NT2/D1 (cell line): ENCODE measurements around the gene OR10AG1.

Experiments used
- DNase-seq: peaks from one replicate; pipeline ENCODE4 v3.0.0-alpha.2; 2011; ENCODE audit warnings: low read depth, low spot score
- H3K27me3 ChIP-seq: 2 replicates; pipeline ENCODE4 v1.6.0; 2011; ENCODE audit warnings: mild to moderate bottlenecking; ENCODE audit not compliant: insufficient read length, insufficient read depth
- H3K36me3 ChIP-seq: 2 replicates; pipeline ENCODE4 v1.6.1; 2011; ENCODE audit warnings: mild to moderate bottlenecking, low read length, mixed read lengths; ENCODE audit not compliant: insufficient read depth, insufficient read length
- H3K4me1 ChIP-seq: 2 replicates; pipeline ENCODE4 v1.5.1; 2011; ENCODE audit not compliant: insufficient read depth, insufficient read length
- H3K4me3 ChIP-seq: 2 replicates; pipeline ENCODE4 v1.5.1; 2011; ENCODE audit warnings: low read depth; ENCODE audit not compliant: insufficient read length
- H3K9ac ChIP-seq: 2 replicates; pipeline ENCODE4 v1.6.0; 2011; ENCODE audit warnings: low read depth; ENCODE audit not compliant: insufficient read length
- H3K9me3 ChIP-seq: 2 replicates; pipeline ENCODE4 v1.5.1; 2011; ENCODE audit warnings: mild to moderate bottlenecking, low read length; ENCODE audit not compliant: insufficient read depth
- SUZ12 ChIP-seq: IDR thresholded peaks from 2 replicates; pipeline ENCODE4 v1.6.1; 2011; ENCODE audit not compliant: insufficient read length, insufficient read depth; ENCODE audit errors: extremely low read depth
- YY1 ChIP-seq: IDR thresholded peaks from 2 replicates; pipeline ENCODE4 v1.6.1; 2011; ENCODE audit not compliant: insufficient read length, insufficient read depth
- ZNF274 ChIP-seq: IDR thresholded peaks from 2 replicates; pipeline ENCODE4 v1.6.1; 2011; ENCODE audit warnings: mild to moderate bottlenecking, low read depth, low read length

The OR10AG1 gene

GRCh38 chr11:55956521-55956920 lies 13.2 kb downstream of the OR10AG1 start:
- H3K4me1 ChIP-seq: no peaks in the 10 kb centered on the region
- no peak overlapping the region for H3K9ac ChIP-seq
- H3K27me3 ChIP-seq: no peaks in the 10 kb centered on the region
- no peaks in the 10 kb centered on the region for H3K36me3 ChIP-seq
- DNase-seq: no peak
- TF ChIP-seq SUZ12 (no peak), ZNF274 (no peak), YY1 (no peak)
- no peaks in the 10 kb centered on the region for H3K9me3 ChIP-seq
- H3K4me3 ChIP-seq: no peak overlapping the region

GRCh38 chr11:55949330-55949729 lies 20.4 kb downstream of the OR10AG1 start:
- H3K9ac ChIP-seq: no peak overlapping the region

GRCh38 chr11:55942785-55943392 lies 26.9 kb downstream of the OR10AG1 start:
- Histone ChIP-seq H3K36me3 (no peaks in the 10 kb centered on the region), H3K4me1 (no peaks in the 10 kb centered on the region), H3K4me3 (no peak overlapping the region), H3K9ac (no peak overlapping the region), H3K27me3 (no peaks in the 10 kb centered on the region), H3K9me3 (no peaks in the 10 kb centered on the region)
- DNase-seq: peak; percentile 57
- TF ChIP-seq YY1 (no peak), SUZ12 (no peak), ZNF274 (no peak)

More at GRCh38 chr11:55949330-55949729, 20.4 kb downstream of the OR10AG1 start:
- Histone ChIP-seq H3K4me1 (no peaks in the 10 kb centered on the region), H3K9me3 (no peaks in the 10 kb centered on the region), H3K36me3 (no peaks in the 10 kb centered on the region), H3K27me3 (no peaks in the 10 kb centered on the region), H3K4me3 (no peak overlapping the region)
- no peak for TF ChIP-seq SUZ12
- no peak for TF ChIP-seq ZNF274
- no peak for TF ChIP-seq YY1
- no peak for DNase-seq

- Histone ChIP-seq H3K36me3 (no peaks in the 10 kb centered on the region), H3K4me3 (no peak within 1 kb of the TSS), H3K9me3 (no peaks in the 10 kb centered on the region), H3K27me3 (no peaks in the 10 kb centered on the region), H3K9ac (no peak within 1 kb of the TSS), H3K4me1 (no peaks in the 10 kb centered on the region)
- TF ChIP-seq YY1: no peak
- TF ChIP-seq ZNF274: no peak
- TF ChIP-seq SUZ12: no peak
- no peak for DNase-seq
These were observed 33.4 kb downstream of the OR10AG1 start, which contains the start of gene OR5I1 for GRCh38 chr11:55936300-55936699. Gene OR5I1, minus strand, starts transcription at chr11:55936400. Its CDS starts 0 bp downstream, at chr11:55936400.

- Histone ChIP-seq H3K9ac (no peak overlapping the region), H3K4me1 (no peaks in the 10 kb centered on the region), H3K27me3 (no peaks in the 10 kb centered on the region), H3K4me3 (no peak overlapping the region), H3K36me3 (no peaks in the 10 kb centered on the region), H3K9me3 (0 out of 2 replicates have a peak, but pooled peaks cover 5% of the 10 kb centered on the region)
- TF ChIP-seq YY1 (no peak), ZNF274 (no peak), SUZ12 (no peak)
- DNase-seq: no peak
These were observed 49.2 kb downstream of the OR10AG1 start for GRCh38 chr11:55920537-55920936.
